GM12865 (cell line): ENCODE data around the gene NEB.

ENCODE experiments used
- DNase-seq: peaks from one replicate; pipeline ENCODE4 v3.0.0; 2010; ENCODE audit warnings: low read depth
- H3K4me3 ChIP-seq: 2 replicates; pipeline ENCODE4 v1.5.1; 2011; ENCODE audit warnings: mild to moderate bottlenecking, low read depth, low read length, control low read depth
- TF ChIP-seq, protein P1 (sequence below): IDR thresholded peaks from 2 replicates; pipeline ENCODE4 v1.5.1; 2011; ENCODE audit warnings: low read length, control low read depth, low read depth, inconsistent platforms; ENCODE audit not compliant: insufficient read depth; ENCODE audit errors: missing control alignments

Gene NEB

GRCh38 chr2:151640087-151640486 lies 94.2 kb downstream of the NEB start:
- no peak for DNase-seq
- TF ChIP-seq, protein P1, sequence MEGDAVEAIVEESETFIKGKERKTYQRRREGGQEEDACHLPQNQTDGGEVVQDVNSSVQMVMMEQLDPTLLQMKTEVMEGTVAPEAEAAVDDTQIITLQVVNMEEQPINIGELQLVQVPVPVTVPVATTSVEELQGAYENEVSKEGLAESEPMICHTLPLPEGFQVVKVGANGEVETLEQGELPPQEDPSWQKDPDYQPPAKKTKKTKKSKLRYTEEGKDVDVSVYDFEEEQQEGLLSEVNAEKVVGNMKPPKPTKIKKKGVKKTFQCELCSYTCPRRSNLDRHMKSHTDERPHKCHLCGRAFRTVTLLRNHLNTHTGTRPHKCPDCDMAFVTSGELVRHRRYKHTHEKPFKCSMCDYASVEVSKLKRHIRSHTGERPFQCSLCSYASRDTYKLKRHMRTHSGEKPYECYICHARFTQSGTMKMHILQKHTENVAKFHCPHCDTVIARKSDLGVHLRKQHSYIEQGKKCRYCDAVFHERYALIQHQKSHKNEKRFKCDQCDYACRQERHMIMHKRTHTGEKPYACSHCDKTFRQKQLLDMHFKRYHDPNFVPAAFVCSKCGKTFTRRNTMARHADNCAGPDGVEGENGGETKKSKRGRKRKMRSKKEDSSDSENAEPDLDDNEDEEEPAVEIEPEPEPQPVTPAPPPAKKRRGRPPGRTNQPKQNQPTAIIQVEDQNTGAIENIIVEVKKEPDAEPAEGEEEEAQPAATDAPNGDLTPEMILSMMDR: no peak
- no peak overlapping the region for H3K4me3 ChIP-seq

DNA sequence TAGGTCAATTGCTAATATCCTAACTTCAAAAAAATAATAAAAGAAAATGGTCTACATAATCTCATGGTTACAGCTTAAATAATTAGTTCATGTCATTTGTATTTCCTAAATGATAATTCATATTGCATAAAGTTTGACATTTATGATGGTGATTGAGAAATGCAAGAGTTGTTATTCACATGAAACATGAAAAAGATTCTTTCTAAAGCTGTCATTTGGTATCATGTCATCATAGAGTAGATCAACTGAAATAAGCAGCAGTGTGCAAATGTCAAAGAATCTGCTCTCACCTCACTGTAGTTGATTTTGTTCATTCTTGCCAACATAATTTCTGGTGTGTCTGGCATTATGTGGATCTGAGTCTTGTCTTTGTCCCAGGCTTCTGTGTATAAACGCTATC lies 95.3 kb downstream of the NEB start:
- no peak for DNase-seq
- H3K4me3 ChIP-seq: no peak overlapping the region
- TF ChIP-seq, protein P1: no peak

- TF ChIP-seq, protein P1: no peak
- DNase-seq: peak; percentile 61
- no peak overlapping the region for H3K4me3 ChIP-seq
These were observed 95.9 kb downstream of the NEB start for GRCh38 chr2:151638191-151638933.

DNA sequence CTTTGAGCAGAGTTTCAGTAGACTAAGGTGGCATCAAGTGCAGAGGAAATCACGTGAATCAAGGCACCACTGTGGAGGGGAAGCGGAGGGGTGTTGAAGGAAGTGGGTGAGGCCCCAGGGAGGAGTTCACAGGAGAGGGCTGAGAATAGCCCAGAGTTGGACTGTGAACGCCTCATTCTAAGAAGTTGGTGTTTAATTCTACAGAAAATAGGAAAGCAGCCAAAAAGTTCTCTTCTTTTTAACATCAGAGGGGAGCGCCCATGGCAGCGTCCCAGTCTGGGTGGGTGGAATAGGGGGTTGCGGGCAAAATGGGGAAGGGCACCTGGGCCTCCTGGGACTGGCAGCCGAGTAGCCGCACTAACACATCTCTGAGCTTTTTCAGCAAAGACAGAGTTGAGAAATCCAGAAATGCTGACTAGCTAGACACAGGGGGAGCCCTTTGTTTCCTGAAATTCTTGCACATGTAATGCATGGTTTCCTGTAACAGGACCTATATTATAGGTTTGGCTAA lies 97.0 kb downstream of the NEB start:
- DNase-seq: peak; percentile 64
- H3K4me3 ChIP-seq: no peak overlapping the region
- TF ChIP-seq, protein P1: no peak

DNA sequence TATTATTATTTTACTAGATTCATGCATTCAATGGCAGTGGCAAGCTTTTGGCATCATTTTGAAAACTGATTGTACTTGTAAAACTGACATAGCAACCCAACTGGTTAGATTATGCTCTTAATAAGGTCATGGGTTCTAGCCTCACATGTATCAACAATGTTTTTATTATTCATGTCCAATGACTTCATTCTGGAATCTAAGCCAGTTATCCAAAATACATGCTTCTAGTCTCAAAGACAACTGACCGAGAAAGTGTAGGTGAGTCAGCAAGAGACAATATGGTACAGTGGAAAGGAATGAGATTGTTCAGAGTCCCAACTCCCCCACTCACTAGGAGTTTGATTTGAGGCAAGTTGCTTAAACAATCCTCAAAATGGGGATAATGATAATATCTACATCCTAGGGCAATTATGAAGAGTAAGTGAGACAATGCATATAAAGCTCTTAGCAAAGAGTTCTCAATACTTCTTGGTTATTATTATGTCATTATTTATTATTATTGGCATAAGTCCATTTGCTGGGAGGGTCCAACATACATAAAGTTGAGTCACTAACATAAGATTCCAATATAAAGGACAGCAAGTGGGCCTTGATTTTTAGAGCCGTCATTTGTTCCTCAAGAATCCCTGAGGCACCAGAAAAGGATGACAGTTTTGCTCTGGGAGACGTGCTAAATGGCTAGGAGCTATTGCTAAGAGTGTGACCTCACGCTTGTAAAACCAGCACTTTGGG lies 99.4 kb downstream of the NEB start:
- no peak overlapping the region for H3K4me3 ChIP-seq
- DNase-seq: no peak
- TF ChIP-seq, protein P1: no peak

DNA sequence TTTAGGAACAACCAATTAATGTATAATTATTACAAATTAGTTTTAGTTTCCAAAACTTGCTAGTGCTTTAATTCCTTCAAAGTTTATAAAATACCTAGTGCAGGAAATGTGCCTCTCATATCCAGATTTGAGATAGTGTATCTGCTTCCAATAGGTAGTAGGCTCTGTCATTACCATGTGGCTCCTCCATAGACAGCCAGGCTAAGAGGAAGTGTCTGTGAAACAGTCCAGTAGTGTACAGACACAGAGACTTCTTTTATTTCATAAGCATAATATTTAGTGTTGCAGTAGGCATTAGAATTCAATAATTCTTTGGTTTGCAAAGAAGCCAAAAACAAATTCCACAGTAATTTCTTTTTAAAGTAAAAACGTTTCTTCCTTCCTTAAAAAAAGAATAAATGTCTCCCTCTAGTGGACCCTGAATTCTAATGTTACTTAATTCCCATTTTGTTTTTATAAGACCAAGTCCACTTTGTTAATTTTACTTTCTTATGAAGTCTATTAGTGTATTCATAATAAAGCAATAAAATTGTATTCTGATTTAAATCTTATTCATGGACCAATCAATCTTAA lies 101.2 kb downstream of the NEB start:
- peak; percentile 24 for DNase-seq
- TF ChIP-seq, protein P1: peak; percentile 12

More for the DNA sequence above, 101.2 kb downstream of the NEB start:
- H3K4me3 ChIP-seq: no peak overlapping the region
